ENCODE measurements around the gene EFEMP2.

Gene EFEMP2

DNA sequence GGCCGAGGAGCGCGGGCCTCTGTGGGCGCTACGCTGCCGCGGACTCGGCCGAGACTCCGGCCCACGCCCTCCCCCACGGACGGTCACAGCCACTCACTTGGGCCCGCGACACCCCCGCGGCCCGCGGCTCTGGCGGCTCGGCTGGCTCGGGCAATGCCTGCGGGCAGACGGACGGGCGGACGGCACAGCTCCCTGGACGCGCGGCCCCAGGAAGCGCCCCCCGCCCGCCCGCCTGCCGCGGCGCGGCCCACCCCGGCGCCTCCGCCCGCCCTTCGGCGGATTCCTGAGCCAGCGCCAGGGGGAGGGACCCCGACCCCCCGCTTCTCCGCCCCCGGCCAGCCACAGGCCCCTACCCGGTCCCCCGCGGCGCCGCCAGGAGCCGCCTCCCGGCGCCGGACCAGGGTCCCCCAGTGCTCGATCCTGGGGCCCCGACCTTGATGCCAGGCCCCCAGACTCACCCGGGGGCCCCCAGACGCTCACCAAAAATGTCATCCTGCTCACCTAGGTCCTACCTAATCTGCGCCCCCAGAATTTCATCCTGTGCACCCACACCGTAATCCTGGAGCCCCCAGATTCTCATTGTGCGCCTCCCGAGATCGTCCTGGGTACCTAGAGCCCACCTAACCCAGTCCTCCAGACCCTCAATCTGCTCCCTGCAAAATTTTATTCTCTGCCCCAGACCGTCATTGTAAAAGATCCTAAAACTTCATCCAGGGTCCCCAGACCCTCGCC, at the start of gene EFEMP2:
TSS of gene EFEMP2 (minus strand) at position 215 of the 732 bp plus-strand sequence. CDS start 446 bp downstream, outside the sequence.
- Histone ChIP-seq H3K9ac (ENCODE audit: low read length) (peak within 1 kb of the TSS; percentile 95), H3K4me1 (ENCODE audit: control insufficient read depth, insufficient read depth, low read length) (peaks cover 21% of the 10 kb centered on the region), H3K4me3 (ENCODE audit: low read length) (peak within 1 kb of the TSS; percentile 89), H3K27me3 (replicated peaks; ENCODE audit: control insufficient read depth, insufficient read depth, low read length) (no peaks in the 10 kb centered on the region), H3K36me3 (ENCODE audit: control insufficient read depth, insufficient read depth, low read length, severe bottlenecking) (peaks cover 24% of the 10 kb centered on the region), H3K9me3 (ENCODE audit: control insufficient read depth, low read length) (no peaks in the 10 kb centered on the region)
- DNase-seq (ENCODE audit: low read depth) = peak; percentile 78

- Histone ChIP-seq H3K9me3 (ENCODE audit: control insufficient read depth, low read length) (no peaks in the 10 kb centered on the region), H3K4me3 (ENCODE audit: low read length) (no peak overlapping the region), H3K4me1 (ENCODE audit: control insufficient read depth, insufficient read depth, low read length) (peaks cover 24% of the 10 kb centered on the region), H3K27me3 (replicated peaks; ENCODE audit: control insufficient read depth, insufficient read depth, low read length) (no peaks in the 10 kb centered on the region), H3K9ac (ENCODE audit: low read length) (peak overlapping the region; percentile 60), H3K36me3 (ENCODE audit: control insufficient read depth, insufficient read depth, low read length, severe bottlenecking) (peaks cover 26% of the 10 kb centered on the region)
- no peak for DNase-seq (ENCODE audit: low read depth)
These were observed 49.3 kb upstream of the EFEMP2 start for GRCh38 chr11:65921876-65922275.

DNA sequence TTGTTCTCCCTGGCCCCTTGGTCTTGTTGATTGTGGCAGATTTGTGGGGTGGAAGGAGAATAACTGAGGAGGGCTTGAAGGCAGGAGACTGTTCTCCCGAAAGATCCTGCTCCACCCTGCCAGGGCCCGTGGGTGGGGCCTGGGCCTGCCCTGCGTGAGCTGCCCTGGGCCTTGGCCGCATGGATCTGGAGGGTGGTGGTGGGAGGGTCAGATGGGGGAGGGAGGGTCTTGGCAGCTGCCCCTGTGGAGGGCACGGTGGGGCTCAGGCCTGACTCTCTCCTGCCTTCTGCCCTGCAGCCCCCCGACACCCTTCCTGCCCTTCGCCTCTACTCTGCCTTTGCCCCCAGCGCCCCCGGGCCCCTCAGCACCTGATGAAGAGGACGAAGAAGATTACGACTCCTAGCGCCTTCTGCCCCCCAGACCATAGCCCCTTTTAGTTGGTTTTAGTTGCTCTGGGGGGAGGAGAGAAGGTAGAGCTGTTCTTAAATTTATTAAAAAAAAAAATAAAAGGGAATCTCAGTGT, 48.5 kb upstream of the EFEMP2 start:
- Histone ChIP-seq H3K27me3 (replicated peaks; ENCODE audit: control insufficient read depth, insufficient read depth, low read length) (no peaks in the 10 kb centered on the region), H3K9ac (ENCODE audit: low read length) (peak overlapping the region; percentile 92), H3K36me3 (ENCODE audit: control insufficient read depth, insufficient read depth, low read length, severe bottlenecking) (peaks cover 26% of the 10 kb centered on the region), H3K4me1 (ENCODE audit: control insufficient read depth, insufficient read depth, low read length) (peaks cover 32% of the 10 kb centered on the region), H3K4me3 (ENCODE audit: low read length) (peak overlapping the region; percentile 92), H3K9me3 (ENCODE audit: control insufficient read depth, low read length) (no peaks in the 10 kb centered on the region)
- DNase-seq (ENCODE audit: low read depth) = no peak

DNA sequence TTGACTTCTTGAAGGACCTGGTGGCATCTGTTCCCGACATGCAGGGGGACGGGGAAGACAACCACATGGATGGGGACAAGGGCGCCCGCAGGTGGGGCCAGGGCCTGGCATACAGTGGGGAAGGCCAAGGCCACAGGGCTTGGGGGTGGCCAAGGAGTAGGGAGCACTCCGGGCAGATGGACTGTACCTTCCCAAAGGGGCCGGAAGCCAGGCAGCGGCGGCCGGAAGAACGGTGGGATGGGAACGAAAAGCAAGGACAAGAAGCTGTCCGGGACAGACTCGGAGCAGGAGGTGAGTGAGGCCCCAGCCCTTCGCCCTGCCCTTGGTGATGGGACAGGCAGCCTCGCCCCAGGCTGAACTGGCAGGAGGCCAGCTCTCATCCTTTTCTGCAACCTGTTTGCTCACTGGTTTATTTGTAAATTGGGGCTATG, 47.8 kb upstream of the EFEMP2 start:
- DNase-seq (ENCODE audit: low read depth) = no peak
- Histone ChIP-seq H3K27me3 (replicated peaks; ENCODE audit: control insufficient read depth, insufficient read depth, low read length) (no peaks in the 10 kb centered on the region), H3K9ac (ENCODE audit: low read length) (peak overlapping the region; percentile 92), H3K4me1 (ENCODE audit: control insufficient read depth, insufficient read depth, low read length) (peaks cover 39% of the 10 kb centered on the region), H3K9me3 (ENCODE audit: control insufficient read depth, low read length) (no peaks in the 10 kb centered on the region), H3K36me3 (ENCODE audit: control insufficient read depth, insufficient read depth, low read length, severe bottlenecking) (peaks cover 26% of the 10 kb centered on the region), H3K4me3 (ENCODE audit: low read length) (peak overlapping the region; percentile 92)

DNA sequence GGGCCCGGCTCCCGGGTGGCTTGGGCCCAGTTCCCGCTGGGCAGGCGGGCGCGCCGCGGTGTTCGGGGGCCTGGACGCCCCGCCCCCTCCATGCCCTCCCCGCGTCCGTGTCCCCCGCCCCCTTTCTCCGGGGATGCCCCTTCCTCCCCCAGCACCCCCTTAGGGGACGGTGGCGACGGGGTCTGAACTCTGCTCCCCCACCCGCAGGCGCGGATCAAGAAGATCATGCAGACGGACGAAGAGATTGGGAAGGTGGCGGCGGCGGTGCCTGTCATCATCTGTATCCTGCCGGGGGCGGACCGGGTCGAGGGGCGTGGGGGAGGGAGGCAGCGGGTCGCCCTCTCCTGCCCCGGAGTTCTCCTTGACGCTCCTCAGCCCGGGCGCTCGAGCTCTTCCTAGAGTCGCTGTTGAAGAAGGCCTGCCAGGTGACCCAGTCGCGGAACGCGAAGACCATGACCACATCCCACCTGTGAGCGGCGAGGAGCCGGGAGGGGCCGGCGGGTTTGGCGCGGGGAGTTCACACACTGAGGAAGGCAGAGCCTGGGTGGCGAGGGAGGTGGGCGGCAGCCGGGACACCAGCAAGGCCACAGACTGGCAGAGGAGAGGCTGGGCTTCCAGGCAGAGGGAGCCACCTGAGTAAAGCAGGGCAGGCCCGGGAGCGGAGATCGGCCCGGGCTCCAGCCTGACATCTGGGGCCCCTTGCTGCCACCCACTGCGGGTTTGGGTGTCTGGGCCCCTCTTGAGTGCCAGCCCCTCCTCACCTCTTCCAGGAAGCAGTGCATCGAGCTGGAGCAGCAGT, 47.2 kb upstream of the EFEMP2 start:
- DNase-seq (ENCODE audit: low read depth) = peak; percentile 50
- peak overlapping the region; percentile 92 for H3K9ac ChIP-seq (ENCODE audit: low read length)
- H3K9me3 ChIP-seq (ENCODE audit: control insufficient read depth, low read length) = no peaks in the 10 kb centered on the region
- H3K4me1 ChIP-seq (ENCODE audit: control insufficient read depth, insufficient read depth, low read length) = peaks cover 45% of the 10 kb centered on the region
- no peaks in the 10 kb centered on the region for H3K27me3 ChIP-seq (replicated peaks; ENCODE audit: control insufficient read depth, insufficient read depth, low read length)
- H3K36me3 ChIP-seq (ENCODE audit: control insufficient read depth, insufficient read depth, low read length, severe bottlenecking) = peaks cover 21% of the 10 kb centered on the region
- H3K4me3 ChIP-seq (ENCODE audit: low read length) = peak overlapping the region; percentile 92

GRCh38 chr11:65919141-65919572, 46.6 kb upstream of the EFEMP2 start, which contains the start of gene DRAP1:
Gene DRAP1 (plus strand): TSS chr11:65919426. CDS start chr11:65919502, 76 bp downstream.
- peaks cover 50% of the 10 kb centered on the region for H3K4me1 ChIP-seq (ENCODE audit: control insufficient read depth, insufficient read depth, low read length)
- H3K36me3 ChIP-seq (ENCODE audit: control insufficient read depth, insufficient read depth, low read length, severe bottlenecking) = peaks cover 19% of the 10 kb centered on the region
- no peaks in the 10 kb centered on the region for H3K27me3 ChIP-seq (replicated peaks; ENCODE audit: control insufficient read depth, insufficient read depth, low read length)
- H3K4me3 ChIP-seq (ENCODE audit: low read length) = peak within 1 kb of the TSS; percentile 96
- peak; percentile 100 for DNase-seq (ENCODE audit: low read depth)
- H3K9me3 ChIP-seq (ENCODE audit: control insufficient read depth, low read length) = no peaks in the 10 kb centered on the region
- H3K9ac ChIP-seq (ENCODE audit: low read length) = peak within 1 kb of the TSS; percentile 99

- Histone ChIP-seq H3K36me3 (ENCODE audit: control insufficient read depth, insufficient read depth, low read length, severe bottlenecking) (peaks cover 16% of the 10 kb centered on the region), H3K9ac (ENCODE audit: low read length) (peak within 1 kb of the TSS; percentile 99), H3K4me3 (ENCODE audit: low read length) (peak within 1 kb of the TSS; percentile 96), H3K9me3 (ENCODE audit: control insufficient read depth, low read length) (no peaks in the 10 kb centered on the region), H3K4me1 (ENCODE audit: control insufficient read depth, insufficient read depth, low read length) (peaks cover 56% of the 10 kb centered on the region), H3K27me3 (replicated peaks; ENCODE audit: control insufficient read depth, insufficient read depth, low read length) (no peaks in the 10 kb centered on the region)
- no peak for DNase-seq (ENCODE audit: low read depth)
These were observed 45.9 kb upstream of the EFEMP2 start, which contains the start of gene C11orf68 for GRCh38 chr11:65918211-65919140. Gene C11orf68 (minus strand): TSS chr11:65919062. CDS start chr11:65919031, 31 bp downstream.

- Histone ChIP-seq H3K27me3 (replicated peaks; ENCODE audit: control insufficient read depth, insufficient read depth, low read length) (no peaks in the 10 kb centered on the region), H3K4me1 (ENCODE audit: control insufficient read depth, insufficient read depth, low read length) (peaks cover 65% of the 10 kb centered on the region), H3K9ac (ENCODE audit: low read length) (peak overlapping the region; percentile 99), H3K4me3 (ENCODE audit: low read length) (peak overlapping the region; percentile 96), H3K36me3 (ENCODE audit: control insufficient read depth, insufficient read depth, low read length, severe bottlenecking) (peaks cover 8% of the 10 kb centered on the region), H3K9me3 (ENCODE audit: control insufficient read depth, low read length) (no peaks in the 10 kb centered on the region)
- no peak for DNase-seq (ENCODE audit: low read depth)
These were observed 45.0 kb upstream of the EFEMP2 start for GRCh38 chr11:65917434-65918210.

GRCh38 chr11:65917077-65917433, 44.5 kb upstream of the EFEMP2 start:
- H3K4me3 ChIP-seq (ENCODE audit: low read length) = peak overlapping the region; percentile 96

GRCh38 chr11:65916391-65916790, 43.8 kb upstream of the EFEMP2 start:
- Histone ChIP-seq H3K9me3 (ENCODE audit: control insufficient read depth, low read length) (no peaks in the 10 kb centered on the region), H3K9ac (ENCODE audit: low read length) (peak overlapping the region; percentile 99), H3K27me3 (replicated peaks; ENCODE audit: control insufficient read depth, insufficient read depth, low read length) (no peaks in the 10 kb centered on the region), H3K4me1 (ENCODE audit: control insufficient read depth, insufficient read depth, low read length) (peaks cover 76% of the 10 kb centered on the region), H3K4me3 (ENCODE audit: low read length) (peak overlapping the region; percentile 96), H3K36me3 (ENCODE audit: control insufficient read depth, insufficient read depth, low read length, severe bottlenecking) (no peaks in the 10 kb centered on the region)
- no peak for DNase-seq (ENCODE audit: low read depth)

More at GRCh38 chr11:65917077-65917433, 44.5 kb upstream of the EFEMP2 start:
- no peaks in the 10 kb centered on the region for H3K27me3 ChIP-seq (replicated peaks; ENCODE audit: control insufficient read depth, insufficient read depth, low read length)
- H3K36me3 ChIP-seq (ENCODE audit: control insufficient read depth, insufficient read depth, low read length, severe bottlenecking) = peaks cover 2% of the 10 kb centered on the region
- no peak for DNase-seq (ENCODE audit: low read depth)
- H3K9ac ChIP-seq (ENCODE audit: low read length) = peak overlapping the region; percentile 99
- H3K9me3 ChIP-seq (ENCODE audit: control insufficient read depth, low read length) = no peaks in the 10 kb centered on the region
- peaks cover 70% of the 10 kb centered on the region for H3K4me1 ChIP-seq (ENCODE audit: control insufficient read depth, insufficient read depth, low read length)

Measured in adipocyte (in vitro differentiated cells).